Hepatocyte (in vitro differentiated cells): ENCODE measurements around the gene TNK2.

ENCODE experiments used
- CTCF ChIP-seq: fragments of 200-600 bp; sonication (generic); IDR thresholded peaks from 2 replicates; pipeline ENCODE4 v1.5.1; 2016; ENCODE audit warnings: antibody characterized with exemption, mild to moderate bottlenecking; ENCODE audit not compliant: poor library complexity
- EZH2 ChIP-seq: fragments of 200-600 bp; sonication (generic); IDR thresholded peaks from 2 replicates; pipeline ENCODE4 v1.6.1; 2016; ENCODE audit warnings: antibody characterized with exemption, mild to moderate bottlenecking, borderline replicate concordance

- no peak for TF ChIP-seq CTCF
- TF ChIP-seq EZH2, result no peak
Measured at GRCh38 chr3:195847055-195847950, 61.0 kb downstream of the TNK2 start.
